ENCODE measurements around the gene GLTP.

The GLTP gene

GRCh38 chr12:109842021-109842420 lies 38.3 kb downstream of the GLTP start:
- no peak for DNase-seq (ENCODE audit: low spot score)

- no peak for DNase-seq (ENCODE audit: low spot score)
Observed at GRCh38 chr12:109841356-109841755, 39.0 kb downstream of the GLTP start.

GRCh38 chr12:109840305-109841074 lies 39.9 kb downstream of the GLTP start:
- DNase-seq (ENCODE audit: low spot score): no peak

GRCh38 chr12:109839444-109839843 lies 40.9 kb downstream of the GLTP start:
- no peak for DNase-seq (ENCODE audit: low spot score)

GRCh38 chr12:109836916-109837315 lies 43.4 kb downstream of the GLTP start:
- no peak for DNase-seq (ENCODE audit: low spot score)

GRCh38 chr12:109835827-109836226 lies 44.5 kb downstream of the GLTP start:
- no peak for DNase-seq (ENCODE audit: low spot score)

GRCh38 chr12:109833307-109834189 lies 46.8 kb downstream of the GLTP start, which contains the start of gene TRPV4:
TRPV4 (minus strand) TSS chr12:109833398; CDS start chr12:109814796, 18,602 bp downstream.
- DNase-seq (ENCODE audit: low spot score): peak; percentile 65

- no peak for DNase-seq (ENCODE audit: low spot score)
Observed at GRCh38 chr12:109832541-109833306, 47.6 kb downstream of the GLTP start.

GRCh38 chr12:109831929-109832328 lies 48.4 kb downstream of the GLTP start:
- DNase-seq (ENCODE audit: low spot score): no peak

GRCh38 chr12:109831365-109831764 lies 49.0 kb downstream of the GLTP start:
- no peak for DNase-seq (ENCODE audit: low spot score)

- DNase-seq (ENCODE audit: low spot score): no peak
Observed at GRCh38 chr12:109830718-109831117, 49.6 kb downstream of the GLTP start.

GRCh38 chr12:109830267-109830666 lies 50.1 kb downstream of the GLTP start:
- no peak for DNase-seq (ENCODE audit: low spot score)

- DNase-seq (ENCODE audit: low spot score): no peak
Observed at GRCh38 chr12:109829667-109830066, 50.7 kb downstream of the GLTP start.

- DNase-seq (ENCODE audit: low spot score): no peak
Observed at GRCh38 chr12:109828754-109829511, 51.4 kb downstream of the GLTP start.

GRCh38 chr12:109827566-109828550 lies 52.5 kb downstream of the GLTP start:
- DNase-seq (ENCODE audit: low spot score): no peak

GRCh38 chr12:109827080-109827479 lies 53.3 kb downstream of the GLTP start:
- no peak for DNase-seq (ENCODE audit: low spot score)

GRCh38 chr12:109824731-109825130 lies 55.6 kb downstream of the GLTP start:
- DNase-seq (ENCODE audit: low spot score): no peak

GRCh38 chr12:109822951-109823411 lies 57.4 kb downstream of the GLTP start:
- no peak for DNase-seq (ENCODE audit: low spot score)

- DNase-seq (ENCODE audit: low spot score): no peak
Observed at GRCh38 chr12:109822416-109822815, 57.9 kb downstream of the GLTP start.

GRCh38 chr12:109821968-109822367 lies 58.4 kb downstream of the GLTP start:
- DNase-seq (ENCODE audit: low spot score): no peak
